Measurements from ENCODE around the gene SRSF9. TPM values are rescaled to one million over a fixed set of nuclear protein-coding genes. Genes with fewer than 3 reads are reported as not detected.

SRSF9 gene
- total RNA-seq, 1 experiment from 2014 or later: 297 TPM

- POLR2A ChIA-PET: no interaction called here
- no peak overlapping the region for H3K4me3 ChIP-seq (replicated peaks in 1 of 2; ENCODE audit: low read depth in 1 of 2, low read length in 2 of 2)
- ATAC-seq: no peak
Measured at GRCh38 chr12:120413901-120414695, 55.5 kb downstream of the SRSF9 start.

More at GRCh38 chr12:120413901-120414695, 55.5 kb downstream of the SRSF9 start:
- BruUV-seq (replicated peaks): no TSS peak
- DNase-seq (ENCODE audit: low read depth, low spot score): no peak
- Histone ChIP-seq H3K9me2 (ENCODE audit: insufficient read depth) (no peaks in the 10 kb centered on the region), H3K4me2 (ENCODE audit: low read length) (no peak overlapping the region), H3K79me2 (ENCODE audit: insufficient read depth, low read length) (no peaks in the 10 kb centered on the region), H3K9me3 (ENCODE audit: control insufficient read depth in 1 of 2, insufficient read depth in 1 of 2, low read depth in 1 of 2, low read length in 2 of 2) (no peaks in the 10 kb centered on the region), H4K20me1 (ENCODE audit: insufficient read depth) (no peaks in the 10 kb centered on the region), H2AFZ (ENCODE audit: low read depth, low read length, poor library complexity, severe bottlenecking) (no peak overlapping the region), H3K4me1 (ENCODE audit: control insufficient read depth in 1 of 2, insufficient read depth in 2 of 2, low read length in 2 of 2) (no peaks in the 10 kb centered on the region), H3K27me3 (ENCODE audit: insufficient read depth, low read length) (no peaks in the 10 kb centered on the region), H3K9ac (ENCODE audit: low read length) (no peak overlapping the region), H3K27ac (ENCODE audit: low read depth, low read length) (no peak overlapping the region), H3K36me3 (ENCODE audit: control insufficient read depth in 1 of 2, insufficient read depth in 2 of 2, low read length in 2 of 2) (no peaks in the 10 kb centered on the region)
- ChIA-PET CTCF (no interaction called here), RAD21 (ENCODE audit: low non-redundant PET in 1 of 2, low total read pairs in 2 of 2, uncharacterized antibody in 2 of 2, unreplicated experiment in 2 of 2) (no interaction called here)
- TF ChIP-seq ZFX (IDR thresholded peaks at IDR 0.05) (no peak), ZBTB33 (IDR thresholded peaks at IDR 0.05; ENCODE audit: extremely low read depth, insufficient replicate concordance, low read length) (no peak), YY1 (IDR thresholded peaks at IDR 0.05; ENCODE audit: extremely low read depth, insufficient replicate concordance, low read depth, low read length) (no peak), ZNF274 (IDR thresholded peaks at IDR 0.05; ENCODE audit: low read depth, low read length) (no peak), SRF (IDR thresholded peaks at IDR 0.05; ENCODE audit: low read depth) (no peak), ATF3 (IDR thresholded peaks at IDR 0.05) (no peak), CEBPB (IDR thresholded peaks at IDR 0.05; ENCODE audit: low read depth) (no peak), EZH2 (IDR thresholded peaks at IDR 0.05) (no peak), MAX (IDR thresholded peaks at IDR 0.05) (no peak), SP1 (IDR thresholded peaks at IDR 0.05; ENCODE audit: low read depth) (no peak), POLR2AphosphoS5 (IDR thresholded peaks at IDR 0.05; ENCODE audit: low read depth, low read length) (no peak), RAD21 (IDR thresholded peaks at IDR 0.05; ENCODE audit: low read depth) (no peak), EZH2phosphoT487 (IDR thresholded peaks at IDR 0.05; ENCODE audit: borderline replicate concordance) (no peak)
- intact Hi-C loops (cut with micrococcal nuclease): no loop called here
